Gastrocnemius medialis (tissue), 4 donors: ENCODE results near the gene POFUT1. TPM values are rescaled to one million over a fixed set of nuclear protein-coding genes. Genes with fewer than 3 reads are reported as not detected.

Source experiments
- ATAC-seq, 2 donors: fragments of 150-250 bp; one replicate each; pipeline ENCODE4 v1.9.1; 2016
- DNase-seq, 2 donors: peaks; one replicate each; pipeline ENCODE4 v3.0.0-alpha.2; 2019
- H3K27ac ChIP-seq, 4 donors: fragments of 200-600 bp; sonication (generic); 1 replicate in 1 of 4; 2 replicates in 3 of 4; pipeline ENCODE4 v1.5.1; 2016 to 2018; ENCODE audit warnings: mild to moderate bottlenecking in 2 of 4, moderate library complexity in 1 of 4
- H3K27me3 ChIP-seq, 3 donors: fragments of 200-600 bp; sonication (generic) in 2 of 3; 1 replicate in 1 of 3; 2 replicates in 2 of 3; pipeline versions ENCODE4 v1.5.1 to v1.6.0; 2016 to 2019; ENCODE audit warnings: mild to moderate bottlenecking in 1 of 3, moderate library complexity in 1 of 3
- H3K36me3 ChIP-seq, 2 donors: fragments of 200-600 bp; sonication (generic) in 1 of 2; one replicate each; pipeline ENCODE4 v1.5.1; 2017 to 2018
- H3K4me1 ChIP-seq, 2 donors: fragments of 200-600 bp; sonication (generic) in 1 of 2; one replicate each; pipeline ENCODE4 v1.5.1; 2016 to 2017; ENCODE audit warnings: mild to moderate bottlenecking in 2 of 2
- H3K4me3 ChIP-seq, 4 donors: fragments of 200-600 bp; sonication (generic) in 3 of 4; 1 replicate in 1 of 4; 2 replicates in 3 of 4; pipeline ENCODE4 v1.5.1; 2016 to 2019; ENCODE audit warnings: mild to moderate bottlenecking in 2 of 4
- H3K9me3 ChIP-seq, 3 donors: fragments of 200-600 bp; sonication (generic) in 2 of 3; 1 replicate in 1 of 3; 2 replicates in 2 of 3; pipeline ENCODE4 v1.5.1; 2016 to 2019
- POLR2A ChIP-seq, 2 donors: fragments of 450-650 bp; IDR thresholded peaks; one replicate each; pipeline ENCODE4 v1.6.1; 2017; ENCODE audit warnings: antibody characterized with exemption in 2 of 2, mild to moderate bottlenecking in 2 of 2, moderate library complexity in 2 of 2
- in situ Hi-C, 4 donors: fragments of 200-750 bp; cut with MboI; loops; one replicate each; pipeline versions ENCODE4 v1.15.0 to v1.8.0; 2017; ENCODE audit warnings: low sequenced_read_pairs in 4 of 4
- intact Hi-C: fragments of 100-400 bp; cut with DNase I; formaldehyde crosslinking; loops from one replicate; pipeline ENCODE4 v1.15.1; 2023; ENCODE audit warnings: low total_unique reads
- total RNA-seq, 4 donors: library from RNA; depleted of rRNA; stranded (reverse); fragments of >200 nt; gene quantifications; one replicate each; pipeline versions ENCODE4 v1.1.0 to v1.2.3, GENCODE V29; 2016
- TF ChIP-seq, protein P1 (sequence below), 5 experiments: fragments of 450-650 bp in 3 of 5; fragments of 200-600 bp in 2 of 5; sonication (generic) in 2 of 5; IDR thresholded peaks in 4 of 5; conservative IDR thresholded peaks in 1 of 5; 1 replicate in 4 of 5; 2 replicates in 1 of 5; pipeline ENCODE4 v1.5.1; 2016 to 2019; ENCODE audit warnings: antibody characterized with exemption in 5 of 5, mild to moderate bottlenecking in 3 of 5, moderate library complexity in 3 of 5

Gene POFUT1
- total RNA-seq, 4 donors from 2014 or later, result 15.3 to 20.7 (median 18.4) TPM

DNA sequence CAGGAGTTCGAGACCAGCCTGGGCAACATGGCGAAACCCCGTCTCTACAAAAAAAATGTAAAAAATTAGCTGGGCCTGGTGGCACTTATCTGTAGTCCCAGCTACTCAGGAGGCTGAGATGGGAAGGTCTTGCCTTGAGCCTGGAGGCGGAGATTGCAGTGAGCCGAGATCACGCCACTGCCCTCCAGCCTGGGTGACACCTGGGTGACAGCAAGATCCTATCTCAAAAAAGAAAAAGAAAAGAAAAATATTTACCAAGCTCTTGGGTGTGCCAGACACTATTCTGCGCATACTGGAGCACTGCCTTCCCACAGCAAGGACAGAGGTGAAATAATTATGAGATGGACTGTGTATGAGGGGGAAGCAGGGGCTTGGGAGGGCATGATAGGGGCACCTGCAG lies 19.6 kb downstream of the POFUT1 start:
- no peaks in the 10 kb centered on the region for H3K9me3 ChIP-seq
- peaks cover 0 to 57% of the 10 kb centered on the region in 2 donors for H3K36me3 ChIP-seq
- no peaks in the 10 kb centered on the region for H3K27me3 ChIP-seq
- no peak for DNase-seq
- H3K27ac ChIP-seq, result peak overlapping the region; percentile 42 to 72 (median 58)
- ATAC-seq, result no peak
- in situ Hi-C loops (no loop called here), intact Hi-C loops (no loop called here)
- TF ChIP-seq POLR2A (IDR thresholded peaks at IDR 0.05), result no peak
- TF ChIP-seq, protein P1, sequence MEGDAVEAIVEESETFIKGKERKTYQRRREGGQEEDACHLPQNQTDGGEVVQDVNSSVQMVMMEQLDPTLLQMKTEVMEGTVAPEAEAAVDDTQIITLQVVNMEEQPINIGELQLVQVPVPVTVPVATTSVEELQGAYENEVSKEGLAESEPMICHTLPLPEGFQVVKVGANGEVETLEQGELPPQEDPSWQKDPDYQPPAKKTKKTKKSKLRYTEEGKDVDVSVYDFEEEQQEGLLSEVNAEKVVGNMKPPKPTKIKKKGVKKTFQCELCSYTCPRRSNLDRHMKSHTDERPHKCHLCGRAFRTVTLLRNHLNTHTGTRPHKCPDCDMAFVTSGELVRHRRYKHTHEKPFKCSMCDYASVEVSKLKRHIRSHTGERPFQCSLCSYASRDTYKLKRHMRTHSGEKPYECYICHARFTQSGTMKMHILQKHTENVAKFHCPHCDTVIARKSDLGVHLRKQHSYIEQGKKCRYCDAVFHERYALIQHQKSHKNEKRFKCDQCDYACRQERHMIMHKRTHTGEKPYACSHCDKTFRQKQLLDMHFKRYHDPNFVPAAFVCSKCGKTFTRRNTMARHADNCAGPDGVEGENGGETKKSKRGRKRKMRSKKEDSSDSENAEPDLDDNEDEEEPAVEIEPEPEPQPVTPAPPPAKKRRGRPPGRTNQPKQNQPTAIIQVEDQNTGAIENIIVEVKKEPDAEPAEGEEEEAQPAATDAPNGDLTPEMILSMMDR (IDR thresholded peaks at IDR 0.05 in 4 of 5, conservative IDR thresholded peaks at IDR 0.05 in 1 of 5), result no peak
- H3K4me3 ChIP-seq, result no peak overlapping the region
- H3K4me1 ChIP-seq, result peaks cover 13 to 18% of the 10 kb centered on the region in 2 donors

DNA sequence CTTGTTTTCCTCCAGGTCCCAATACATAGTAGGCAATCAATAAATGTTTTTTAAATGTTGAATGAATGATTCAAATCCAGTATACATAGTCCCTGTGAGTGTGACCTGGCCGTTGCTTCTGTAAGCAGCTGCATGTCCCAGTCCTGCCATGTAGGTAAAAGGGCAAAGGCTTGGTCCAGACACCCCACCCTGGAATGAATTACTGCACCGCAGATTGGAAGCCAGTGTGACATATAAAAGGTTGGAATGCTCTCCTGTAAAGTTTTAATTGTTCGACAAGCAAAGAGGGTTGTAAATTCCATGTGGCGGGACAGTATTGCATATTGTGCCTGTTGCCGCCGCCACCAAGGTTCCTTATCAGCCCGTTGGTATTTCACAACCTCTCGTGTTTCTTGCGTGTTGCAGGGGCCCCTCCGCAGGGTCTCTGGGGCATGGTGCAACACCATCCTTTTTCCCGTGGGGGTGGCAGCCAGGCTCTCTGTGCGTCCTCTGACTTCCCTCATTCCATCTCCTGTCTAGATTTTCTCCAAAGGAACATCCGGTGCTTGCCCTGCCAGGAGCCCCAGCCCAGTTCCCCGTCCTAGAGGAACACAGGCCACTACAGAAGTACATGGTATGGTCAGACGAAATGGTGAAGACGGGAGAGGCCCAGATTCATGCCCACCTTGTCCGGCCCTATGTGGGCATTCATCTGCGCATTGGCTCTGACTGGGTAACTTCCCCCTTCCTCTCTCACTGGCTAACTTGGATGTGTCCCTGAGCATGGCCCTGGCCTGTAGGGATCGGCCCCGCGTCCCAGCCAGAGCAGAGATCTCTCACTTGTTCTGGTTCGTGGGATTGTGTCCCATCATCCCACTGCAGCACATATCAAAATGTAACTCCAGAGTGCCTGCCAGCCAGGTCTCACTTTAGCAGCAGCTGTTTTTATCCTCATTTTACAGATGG lies 20.3 kb downstream of the POFUT1 start:
- DNase-seq (no peak), ATAC-seq (peak; percentile 33 to 71)
- H3K9me3 ChIP-seq, result no peaks in the 10 kb centered on the region
- TF ChIP-seq, protein P1 (IDR thresholded peaks at IDR 0.05 in 4 of 5, conservative IDR thresholded peaks at IDR 0.05 in 1 of 5), result no peak
- no peak for TF ChIP-seq POLR2A (IDR thresholded peaks at IDR 0.05)
- peaks cover 0 to 59% of the 10 kb centered on the region in 2 donors for H3K36me3 ChIP-seq
- H3K4me3 ChIP-seq, result peak overlapping the region in 1 of 4 donors; percentile 25
- intact Hi-C loops, result no loop called here
- H3K4me1 ChIP-seq, result peaks cover 13 to 18% of the 10 kb centered on the region in 2 donors
- peak overlapping the region; percentile 42 to 72 (median 58) for H3K27ac ChIP-seq
- H3K27me3 ChIP-seq, result no peaks in the 10 kb centered on the region
- in situ Hi-C loops, result no loop called here

DNA sequence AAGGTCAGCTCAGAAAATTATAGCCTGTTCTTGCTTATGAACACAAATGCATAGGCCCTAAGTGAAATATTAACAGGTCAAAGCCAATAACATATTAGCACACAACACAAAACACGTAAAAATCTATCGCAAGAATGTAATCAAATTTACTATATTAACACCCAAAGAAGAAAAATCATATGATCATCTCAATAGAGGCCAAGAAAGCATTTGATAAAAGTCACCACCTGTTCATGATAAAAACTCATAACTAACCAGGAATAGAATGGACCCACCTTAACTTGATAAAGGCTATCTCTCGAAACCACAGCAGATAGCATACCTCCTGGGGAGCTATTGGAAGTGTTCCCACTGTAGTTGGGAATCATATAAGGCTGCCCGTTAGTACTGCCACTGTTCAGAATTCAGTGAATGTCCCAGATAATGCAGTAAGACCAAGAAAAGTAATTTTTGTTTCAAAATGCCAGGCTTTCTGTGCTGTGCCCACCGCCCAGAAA lies 21.6 kb downstream of the POFUT1 start:
- ATAC-seq, result no peak
- TF ChIP-seq, protein P1 (IDR thresholded peaks at IDR 0.05 in 4 of 5, conservative IDR thresholded peaks at IDR 0.05 in 1 of 5), result no peak
- no peak for TF ChIP-seq POLR2A (IDR thresholded peaks at IDR 0.05)
- Histone ChIP-seq H3K9me3 (no peaks in the 10 kb centered on the region), H3K4me1 (peaks cover 13 to 18% of the 10 kb centered on the region in 2 donors), H3K27me3 (no peaks in the 10 kb centered on the region), H3K27ac (no peak overlapping the region), H3K4me3 (no peak overlapping the region), H3K36me3 (peaks cover 0 to 59% of the 10 kb centered on the region in 2 donors)
- intact Hi-C loops (no loop called here), in situ Hi-C loops (no loop called here)
- no peak for DNase-seq

DNA sequence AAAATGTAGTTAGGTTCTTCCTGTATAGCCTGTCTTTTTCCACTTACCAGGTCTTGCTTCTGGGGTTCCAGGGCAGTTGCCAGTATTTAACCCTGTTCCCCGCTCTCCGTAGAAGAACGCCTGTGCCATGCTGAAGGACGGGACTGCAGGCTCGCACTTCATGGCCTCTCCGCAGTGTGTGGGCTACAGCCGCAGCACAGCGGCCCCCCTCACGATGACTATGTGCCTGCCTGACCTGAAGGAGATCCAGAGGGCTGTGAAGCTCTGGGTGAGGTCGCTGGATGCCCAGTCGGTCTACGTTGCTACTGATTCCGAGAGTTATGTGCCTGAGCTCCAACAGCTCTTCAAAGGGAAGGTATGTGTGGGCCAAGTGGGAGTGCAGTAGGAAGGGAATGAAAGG lies 23.0 kb downstream of the POFUT1 start:
- TF ChIP-seq, protein P1 (IDR thresholded peaks at IDR 0.05 in 4 of 5, conservative IDR thresholded peaks at IDR 0.05 in 1 of 5), result no peak
- no peak for TF ChIP-seq POLR2A (IDR thresholded peaks at IDR 0.05)
- Histone ChIP-seq H3K27me3 (no peaks in the 10 kb centered on the region), H3K9me3 (no peaks in the 10 kb centered on the region), H3K4me1 (peaks cover 13 to 18% of the 10 kb centered on the region in 2 donors), H3K4me3 (no peak overlapping the region), H3K36me3 (peaks cover 0 to 67% of the 10 kb centered on the region in 2 donors), H3K27ac (no peak overlapping the region)
- ATAC-seq, result no peak
- no peak for DNase-seq
- intact Hi-C loops (no loop called here), in situ Hi-C loops (no loop called here)
